ENCODE results near the gene NEK11.

DNA sequence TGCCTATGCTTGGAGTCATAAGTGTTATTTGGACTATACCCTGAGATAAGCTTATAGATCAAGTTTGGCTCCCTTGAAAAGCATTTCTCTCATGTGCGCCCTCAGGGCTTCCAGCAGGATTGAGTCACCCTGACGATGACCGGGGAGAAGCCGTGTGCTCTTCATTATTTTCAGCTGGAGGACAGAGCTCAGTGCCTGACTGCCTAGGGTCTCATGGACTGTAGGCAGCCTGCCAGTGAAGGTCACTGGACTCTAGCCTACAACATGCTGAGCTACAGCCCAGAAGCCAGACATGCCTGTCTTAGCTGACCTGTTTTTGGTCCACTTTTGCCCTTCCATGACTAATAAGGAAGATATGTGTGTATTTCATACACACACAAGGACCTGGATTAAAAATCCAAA lies 323.3 kb downstream of the NEK11 start:
- TF ChIP-seq, protein P1, sequence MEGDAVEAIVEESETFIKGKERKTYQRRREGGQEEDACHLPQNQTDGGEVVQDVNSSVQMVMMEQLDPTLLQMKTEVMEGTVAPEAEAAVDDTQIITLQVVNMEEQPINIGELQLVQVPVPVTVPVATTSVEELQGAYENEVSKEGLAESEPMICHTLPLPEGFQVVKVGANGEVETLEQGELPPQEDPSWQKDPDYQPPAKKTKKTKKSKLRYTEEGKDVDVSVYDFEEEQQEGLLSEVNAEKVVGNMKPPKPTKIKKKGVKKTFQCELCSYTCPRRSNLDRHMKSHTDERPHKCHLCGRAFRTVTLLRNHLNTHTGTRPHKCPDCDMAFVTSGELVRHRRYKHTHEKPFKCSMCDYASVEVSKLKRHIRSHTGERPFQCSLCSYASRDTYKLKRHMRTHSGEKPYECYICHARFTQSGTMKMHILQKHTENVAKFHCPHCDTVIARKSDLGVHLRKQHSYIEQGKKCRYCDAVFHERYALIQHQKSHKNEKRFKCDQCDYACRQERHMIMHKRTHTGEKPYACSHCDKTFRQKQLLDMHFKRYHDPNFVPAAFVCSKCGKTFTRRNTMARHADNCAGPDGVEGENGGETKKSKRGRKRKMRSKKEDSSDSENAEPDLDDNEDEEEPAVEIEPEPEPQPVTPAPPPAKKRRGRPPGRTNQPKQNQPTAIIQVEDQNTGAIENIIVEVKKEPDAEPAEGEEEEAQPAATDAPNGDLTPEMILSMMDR (IDR thresholded peaks at IDR 0.05), result no peak
- no peak for TF ChIP-seq POLR2A (IDR thresholded peaks at IDR 0.05)

All from uterus (tissue), 2 donors.